Renal cortex interstitium (tissue), 11 donors: ENCODE measurements around the gene ATN1. TPM values are rescaled to one million over a fixed set of nuclear protein-coding genes. Genes with fewer than 3 reads are reported as not detected.
A peak's percentile ranks its signal among the peaks of the same experiment; 100 is the strongest.

Source experiments
- DNase-seq, 11 donors: peaks; one replicate each; pipeline ENCODE4 v3.0.0-alpha.2; 2013; ENCODE audit warnings: low read depth in 9 of 11, low spot score in 4 of 11; ENCODE audit errors: extremely low read depth in 1 of 11
- polyA plus RNA-seq, 3 donors: library from polyadenylated mRNA; unstranded; fragments of 120-200 nt; gene quantifications; one replicate each; pipeline ENCODE4 v1.2.1, GENCODE V29; 2013; ENCODE audit not compliant: insufficient read length in 3 of 3

ATN1 gene
- polyA plus RNA-seq, 3 donors, result 91.9 to 142 (median 139) TPM

DNA sequence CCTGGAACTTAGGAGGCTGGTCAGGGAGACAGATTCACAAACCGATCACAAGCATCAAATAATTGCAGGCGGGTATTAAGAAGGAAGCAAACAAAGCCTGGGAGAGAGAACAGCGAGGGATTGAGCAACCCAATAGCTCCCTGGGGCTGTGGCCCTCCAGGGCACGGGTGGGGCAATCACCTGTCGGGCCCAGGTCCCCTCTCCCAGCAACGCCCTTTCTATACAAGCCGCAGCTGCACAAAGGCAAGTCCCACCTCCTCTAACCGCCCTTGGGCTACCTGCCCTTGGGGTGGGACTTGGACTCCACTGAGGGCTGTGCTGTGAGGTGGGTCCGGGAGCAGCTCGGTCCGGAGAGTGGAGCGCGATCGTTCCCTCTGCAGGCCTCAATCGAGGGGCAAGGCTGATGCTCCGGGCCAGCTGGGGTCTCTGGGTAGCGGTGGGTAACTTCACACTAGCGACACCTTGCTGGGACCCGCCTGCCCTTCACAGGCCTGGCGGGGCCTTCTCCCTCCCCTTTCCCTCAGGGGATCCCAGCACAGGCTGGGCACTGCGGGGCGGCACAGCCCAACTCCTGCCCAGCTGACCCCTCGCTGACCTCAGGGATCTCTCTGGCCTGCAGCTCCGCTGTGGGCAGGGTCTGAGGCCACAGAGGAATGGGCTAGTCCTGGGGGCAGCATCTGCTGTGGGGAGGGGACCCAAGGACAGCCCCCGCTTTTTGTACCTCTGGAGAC lies 34.7 kb downstream of the ATN1 start:
- no peak for DNase-seq

DNA sequence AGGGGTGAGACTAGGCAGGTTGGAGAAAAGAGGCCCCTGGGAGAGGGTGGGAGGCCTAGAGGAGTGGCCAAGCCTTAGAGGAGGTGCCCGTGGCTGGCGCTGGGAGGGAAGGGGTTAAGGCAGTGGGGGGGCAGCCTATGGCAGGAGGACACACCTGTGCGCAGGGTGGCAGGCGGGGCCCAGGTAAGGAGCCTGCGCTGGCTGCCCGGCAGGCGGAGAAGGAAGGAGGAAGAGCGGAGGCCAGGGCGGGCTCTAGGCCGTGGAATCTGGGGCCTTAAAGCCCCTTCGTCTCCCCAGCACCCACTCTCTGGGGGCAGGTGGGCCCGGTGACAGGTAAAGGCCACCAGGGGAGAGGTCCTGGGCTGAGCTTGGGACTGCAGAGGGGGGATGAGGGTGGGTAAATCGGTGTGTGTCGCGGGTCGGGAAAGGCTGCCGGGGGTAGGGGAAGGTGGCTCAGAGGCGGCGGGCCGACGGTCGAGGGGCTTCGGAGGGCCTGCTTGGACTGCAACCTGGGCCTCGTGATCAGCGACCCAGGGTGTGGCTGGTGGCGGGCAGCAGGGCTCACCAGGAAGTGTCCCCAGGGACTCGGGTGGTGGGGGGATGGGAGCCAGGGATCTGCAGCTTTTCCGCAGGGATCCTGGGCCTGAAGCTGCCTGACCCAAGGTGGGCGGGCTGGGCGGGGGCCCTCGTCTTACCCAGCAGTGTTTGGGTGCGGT lies 35.4 kb downstream of the ATN1 start:
- peak in 3 of 11 donors; percentile 42 to 57 (median 55) for DNase-seq

DNA sequence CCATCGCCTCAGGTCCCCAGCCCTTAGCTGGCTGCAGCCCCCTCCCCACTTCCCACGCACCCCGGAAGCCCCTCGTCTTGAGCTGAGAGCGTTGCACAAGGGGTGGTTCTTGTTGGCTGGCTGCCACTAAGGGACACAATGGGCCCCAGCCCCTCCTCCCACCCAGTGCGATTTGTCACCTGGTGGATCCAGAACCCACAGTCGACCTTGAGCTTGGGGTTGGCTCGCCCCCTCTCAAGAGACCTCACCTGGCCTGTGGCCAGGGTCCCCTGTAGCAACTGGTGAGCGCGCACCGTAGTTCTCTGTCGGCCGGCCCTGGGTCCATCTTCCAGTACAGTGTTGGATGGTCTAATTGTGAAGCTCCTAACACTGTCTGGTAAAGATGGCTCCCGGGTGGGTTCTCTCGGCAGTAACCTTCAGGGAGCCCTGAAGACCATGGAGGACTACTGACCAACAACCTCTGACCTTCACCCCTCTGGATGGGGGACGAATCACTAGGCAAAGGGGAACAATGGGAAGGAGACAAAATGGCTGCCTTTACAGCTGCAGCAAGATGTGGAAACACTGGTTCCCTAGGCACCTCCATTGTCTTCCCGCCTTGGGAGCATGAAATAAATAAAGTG lies 36.1 kb downstream of the ATN1 start:
- DNase-seq, result no peak

DNA sequence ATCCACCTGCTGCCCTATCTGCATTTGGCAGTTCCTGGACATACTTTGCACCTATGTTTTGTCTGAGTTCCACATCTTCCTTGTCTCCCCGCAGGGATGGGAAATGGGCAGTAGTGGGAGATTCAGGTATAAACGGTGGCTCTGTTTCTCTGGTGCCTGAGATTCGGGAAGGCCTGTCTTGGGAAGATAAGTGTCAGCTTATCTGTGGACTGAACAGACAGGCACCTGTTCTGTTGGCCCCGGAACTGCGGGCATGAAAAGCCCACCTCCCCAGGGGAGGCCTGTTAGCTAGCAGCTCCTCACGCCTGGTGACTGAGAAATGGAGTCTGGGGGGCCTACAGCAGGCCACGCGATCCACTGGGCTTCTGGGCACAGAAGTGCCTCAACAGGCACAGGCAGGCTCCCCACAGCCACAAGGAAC lies 36.9 kb downstream of the ATN1 start:
- DNase-seq, result no peak

DNA sequence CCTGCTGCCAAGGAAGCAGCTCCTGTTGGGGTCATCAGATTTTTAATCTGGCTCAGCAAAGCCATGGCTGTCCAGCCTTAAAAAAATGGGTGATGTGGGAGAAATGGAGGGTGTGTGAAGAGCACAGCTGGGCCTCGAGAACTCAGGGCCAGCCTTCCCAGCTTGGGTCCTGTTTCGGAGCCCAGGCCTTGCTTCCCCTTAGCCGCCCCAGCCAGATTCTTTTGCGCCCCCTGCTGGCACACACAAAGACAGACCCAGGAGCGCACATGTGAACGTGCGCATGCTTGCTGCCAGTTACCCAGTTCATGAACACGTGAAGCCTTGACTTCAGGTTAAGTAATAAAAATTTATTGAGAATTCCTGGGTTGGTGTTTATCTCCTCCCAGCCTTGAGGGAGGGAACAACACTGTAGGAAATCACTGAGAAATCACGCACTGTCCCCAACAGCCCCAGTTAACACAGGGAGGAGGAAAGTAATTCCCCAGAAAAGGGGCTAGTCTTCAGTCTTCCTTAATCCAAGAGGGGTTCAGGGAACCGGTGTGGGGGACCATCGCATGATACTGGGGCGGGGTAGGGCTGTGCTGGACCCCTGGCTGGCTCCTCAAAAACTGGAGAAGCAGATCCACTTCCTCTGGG lies 37.4 kb downstream of the ATN1 start:
- peak in 9 of 11 donors; percentile 65 to 84 (median 80) for DNase-seq

DNA sequence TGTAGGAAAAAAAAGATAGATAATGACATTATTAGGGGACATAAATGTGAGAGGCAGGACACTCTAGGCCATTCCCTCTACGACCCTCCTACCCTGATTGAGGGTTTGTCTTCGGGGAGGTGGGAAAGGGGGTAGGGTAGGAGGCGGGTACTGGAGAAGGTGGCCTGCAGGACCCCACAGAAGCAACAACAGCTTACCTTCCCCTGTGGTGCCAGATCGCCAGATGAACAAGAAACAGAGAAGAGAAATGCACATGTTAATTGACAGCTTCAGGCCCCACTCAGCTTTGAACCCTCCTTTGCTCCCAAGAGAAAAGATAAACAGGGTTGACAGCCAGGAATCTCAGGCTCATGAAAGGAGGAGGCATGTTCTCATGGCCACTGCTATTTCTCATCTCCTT lies 38.0 kb downstream of the ATN1 start:
- DNase-seq, result no peak

DNA sequence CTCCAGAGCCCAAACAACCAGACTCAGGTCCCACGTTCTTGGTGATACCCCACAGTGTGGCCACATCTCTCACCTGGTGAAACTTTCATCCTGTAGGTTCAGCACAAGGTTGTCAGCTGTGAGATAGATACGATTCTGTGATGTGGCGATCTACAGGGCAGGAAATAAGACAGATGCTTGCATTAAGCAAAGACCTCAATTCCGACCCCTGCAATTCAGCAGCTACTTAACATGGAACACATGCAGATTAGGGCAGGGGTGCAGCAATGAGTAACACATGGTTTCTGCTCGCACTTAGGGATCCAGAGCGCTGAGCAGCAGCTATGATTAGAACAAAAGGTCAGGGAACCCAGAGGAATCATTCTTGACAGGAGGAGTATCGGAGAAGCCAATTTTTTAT lies 38.6 kb downstream of the ATN1 start:
- DNase-seq, result no peak

DNA sequence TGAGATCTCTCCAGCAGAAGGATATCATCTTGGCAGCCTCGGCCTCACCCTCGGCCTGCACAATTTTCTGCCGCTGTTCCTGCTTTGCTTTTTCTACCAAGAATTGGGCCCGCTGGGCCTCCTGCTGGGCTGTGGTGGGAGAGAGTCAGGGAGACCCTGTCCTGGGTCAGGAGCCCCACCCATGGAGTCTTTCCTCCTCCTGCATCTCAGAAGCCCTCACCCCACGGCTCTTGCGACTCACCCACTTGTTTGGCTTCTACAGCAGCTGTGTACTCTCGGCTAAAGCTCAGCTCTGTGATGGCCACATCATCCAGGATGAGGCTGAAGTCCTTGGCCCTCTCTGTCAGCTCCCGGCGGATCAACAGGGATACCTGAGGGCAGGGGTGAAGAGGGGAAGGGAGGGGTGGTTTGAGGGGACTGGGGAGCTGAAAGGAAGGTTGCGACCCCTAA lies 39.9 kb downstream of the ATN1 start:
- no peak for DNase-seq

DNA sequence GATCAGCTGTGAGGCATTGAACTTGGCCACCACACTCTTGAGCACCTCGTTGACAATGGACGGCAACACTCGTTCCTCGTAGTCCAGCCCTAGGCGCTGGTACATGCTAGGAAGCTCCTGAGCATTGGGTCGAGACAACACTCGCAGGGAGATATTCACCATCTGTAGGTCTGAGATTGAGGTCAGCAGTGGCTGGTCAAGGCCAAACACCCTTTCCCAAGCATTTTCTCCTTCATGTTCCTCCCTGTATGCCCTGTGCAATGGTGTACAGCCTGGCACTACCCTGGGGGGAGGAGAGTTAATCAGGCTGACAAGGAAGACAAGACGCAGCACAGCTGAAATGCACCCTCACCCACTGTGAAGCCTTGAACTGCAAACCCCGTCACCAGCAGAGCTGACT lies 40.7 kb downstream of the ATN1 start:
- DNase-seq, result no peak

DNA sequence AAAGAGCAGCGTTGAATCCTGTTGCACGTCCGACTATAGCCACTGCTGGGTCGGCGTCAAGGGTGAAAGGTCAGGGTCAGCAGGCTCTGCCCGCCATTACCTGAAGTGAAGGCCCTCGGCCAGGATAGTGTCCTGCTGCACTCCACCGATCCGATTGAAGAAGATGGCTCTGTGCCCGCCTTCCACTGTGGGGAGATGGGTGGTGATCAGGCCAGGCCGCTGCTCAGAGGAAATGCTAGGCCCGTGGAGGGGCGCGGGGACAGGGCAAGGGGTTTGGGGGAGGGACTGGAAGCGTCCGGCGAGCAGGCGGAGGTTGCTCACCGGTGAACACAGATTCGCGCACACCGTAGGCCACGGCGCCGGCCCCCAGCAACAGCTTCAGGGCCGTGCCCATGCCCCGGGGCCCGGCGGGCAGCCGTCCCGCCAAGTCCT lies 42.4 kb downstream of the ATN1 start:
- DNase-seq, result no peak

DNA sequence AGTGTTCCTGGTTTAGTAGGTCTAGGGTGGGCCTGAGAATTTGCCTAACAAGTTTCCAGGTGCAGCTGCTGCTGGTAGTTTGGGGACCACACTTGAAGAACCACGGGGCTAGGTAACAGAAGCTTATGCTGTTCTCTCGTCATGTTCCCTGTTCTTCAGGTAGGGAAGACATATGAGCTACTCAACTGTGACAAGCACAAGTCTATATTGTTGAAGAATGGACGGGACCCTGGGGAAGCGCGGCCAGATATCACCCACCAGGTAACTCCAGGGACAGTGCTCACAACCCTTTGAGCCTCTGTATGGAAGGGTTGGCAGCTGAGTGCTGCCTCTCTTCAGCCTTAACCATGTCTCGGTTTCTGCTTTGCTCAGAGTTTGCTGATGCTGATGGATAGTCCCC lies 46.4 kb downstream of the ATN1 start:
- DNase-seq, result no peak

DNA sequence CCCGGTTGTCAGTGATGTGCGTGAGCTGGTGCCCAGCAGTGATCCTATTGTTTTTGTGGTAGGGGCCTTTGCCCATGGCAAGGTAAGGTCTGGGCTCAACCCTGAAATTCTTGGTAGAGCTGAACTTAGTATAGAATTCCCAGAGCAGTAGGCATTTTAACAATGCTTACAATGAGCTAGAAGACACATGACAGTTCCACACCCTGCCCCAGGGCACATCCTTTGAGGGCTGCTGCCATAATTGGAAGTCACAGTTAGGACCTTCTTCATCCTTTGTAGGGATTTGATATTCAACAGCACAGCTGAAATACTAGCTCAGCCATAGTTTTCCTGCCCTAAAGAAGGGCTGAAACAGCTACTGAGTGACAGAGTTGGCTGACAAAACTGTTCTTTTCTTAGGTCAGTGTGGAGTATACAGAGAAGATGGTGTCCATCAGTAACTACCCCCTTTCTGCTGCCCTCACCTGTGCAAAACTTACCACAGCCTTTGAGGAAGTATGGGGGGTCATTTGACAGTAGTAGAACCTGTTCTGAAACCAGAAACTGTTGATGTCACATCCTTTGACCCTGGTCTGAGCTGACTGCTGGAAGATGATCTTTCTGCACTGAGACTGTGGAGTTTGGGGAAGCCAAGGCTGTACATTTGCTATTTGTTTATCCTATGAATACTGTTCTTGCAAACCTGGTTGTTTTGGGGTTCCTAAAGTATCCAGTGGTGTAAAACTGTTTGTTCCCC lies 47.7 kb downstream of the ATN1 start:
- no peak for DNase-seq

DNA sequence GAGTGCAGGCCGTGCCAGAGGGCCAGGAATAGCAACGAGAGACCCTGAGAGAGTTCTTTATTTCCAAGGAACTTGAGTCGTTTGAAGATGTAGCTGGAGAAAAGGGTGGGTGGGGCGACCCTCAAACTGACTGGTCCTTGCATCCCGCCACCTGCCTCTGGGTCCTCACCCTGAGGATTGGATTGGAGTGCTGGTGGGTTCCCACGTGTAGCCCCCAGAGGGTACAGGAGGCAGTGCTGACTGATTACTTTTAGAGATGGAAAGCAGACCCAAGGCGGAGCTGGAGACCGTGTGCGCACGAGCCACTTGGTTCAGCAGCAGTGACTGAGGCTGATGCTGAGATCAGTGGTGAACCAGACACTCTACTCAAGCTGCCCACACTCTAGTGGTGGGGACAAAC lies 49.9 kb downstream of the ATN1 start:
- no peak for DNase-seq

DNA sequence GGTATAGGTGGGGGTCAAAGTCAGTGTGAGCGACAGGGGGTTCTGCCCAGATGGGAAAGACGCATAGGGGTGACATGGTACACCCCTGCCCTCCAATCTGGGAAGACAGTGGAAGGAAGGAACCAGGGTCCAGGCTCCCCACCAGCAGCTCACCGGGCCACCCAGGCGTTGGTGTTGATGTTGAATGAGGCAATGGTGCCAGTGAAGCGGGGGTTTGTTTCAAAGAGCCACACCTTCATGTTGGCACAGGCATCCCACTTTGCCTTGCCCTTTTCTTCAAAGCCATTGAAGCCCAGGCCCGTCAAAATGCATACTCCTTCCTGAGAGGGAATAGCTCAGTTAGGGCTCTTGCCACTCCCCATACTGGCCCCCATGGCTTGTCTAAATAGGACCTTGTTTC lies 50.4 kb downstream of the ATN1 start:
- no peak for DNase-seq

DNA sequence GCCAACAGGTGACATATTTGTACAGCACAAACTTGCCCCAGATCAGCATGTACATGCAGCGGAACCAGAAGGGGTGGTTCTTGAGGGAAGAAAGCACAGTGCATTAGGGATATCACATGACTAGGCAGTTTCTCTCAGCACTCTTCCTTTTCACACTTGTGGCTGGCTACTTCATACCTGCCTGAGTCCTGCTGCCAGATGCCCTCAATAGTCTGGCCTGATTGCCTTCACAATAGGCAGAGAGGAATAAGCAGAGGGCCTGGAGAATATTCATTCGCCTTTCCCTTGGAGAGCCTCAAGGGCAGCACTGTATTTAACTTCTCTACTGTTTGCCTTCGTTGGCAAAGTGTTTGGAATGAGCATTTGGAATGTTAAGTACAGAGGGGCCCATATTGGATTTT lies 50.9 kb downstream of the ATN1 start:
- no peak for DNase-seq

DNA sequence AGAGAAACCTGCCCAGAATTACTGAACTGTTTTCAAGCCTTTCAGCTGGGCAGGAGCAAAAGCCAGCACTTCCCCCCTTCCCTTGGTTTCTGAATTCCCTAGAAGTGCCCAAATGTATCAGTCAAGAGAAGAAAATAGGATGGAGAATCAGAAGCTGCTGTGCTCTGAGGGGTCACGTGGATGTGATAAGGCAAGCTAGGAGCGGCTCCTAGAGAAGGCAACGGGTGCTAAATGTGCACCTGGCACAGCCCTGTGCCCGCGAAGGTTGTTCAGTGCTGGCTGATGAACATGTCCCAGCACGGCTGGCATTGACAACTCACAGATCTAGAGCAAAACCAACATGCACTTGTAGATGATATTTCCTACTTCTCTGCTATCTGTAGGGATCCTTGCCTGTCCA lies 51.3 kb downstream of the ATN1 start:
- no peak for DNase-seq

DNA sequence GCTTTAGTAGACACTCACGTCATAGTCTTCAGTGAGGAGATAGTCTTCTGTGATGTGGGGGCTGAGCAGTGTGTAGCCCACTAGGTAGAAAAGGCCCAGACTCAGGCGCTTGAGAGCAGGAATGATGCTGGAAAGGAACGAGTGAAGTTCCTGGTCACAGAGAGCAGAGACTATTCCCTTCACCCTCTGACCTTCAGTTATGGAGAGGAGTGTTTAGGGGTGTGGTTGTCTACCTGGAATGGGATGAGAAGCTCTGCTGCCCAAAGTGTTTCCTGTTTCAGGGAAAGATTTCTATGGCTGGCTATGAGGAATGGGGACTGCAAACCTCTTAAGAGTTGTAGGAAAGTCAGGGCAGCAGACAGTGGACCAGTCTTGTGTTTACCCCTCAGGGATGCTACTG lies 51.7 kb downstream of the ATN1 start:
- no peak for DNase-seq

DNA sequence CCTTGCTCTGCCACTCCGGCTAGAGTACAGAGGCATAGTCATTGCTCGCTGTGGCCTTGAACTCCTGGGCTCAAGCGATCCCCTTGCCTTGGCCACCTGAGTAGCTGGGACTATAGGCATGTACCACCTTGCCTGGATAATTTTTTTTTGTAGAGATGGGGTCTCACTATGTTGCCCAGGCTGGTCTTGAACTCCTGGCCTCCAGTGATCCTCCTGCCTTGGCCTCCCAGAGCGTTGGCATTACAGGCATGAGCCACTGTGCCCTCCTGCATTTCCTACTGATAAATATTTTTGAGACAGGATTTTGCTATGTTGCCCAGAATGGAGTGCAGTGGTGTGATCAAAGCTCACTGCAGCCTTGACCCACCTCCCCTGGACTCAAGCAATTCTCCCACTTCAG lies 52.3 kb downstream of the ATN1 start:
- no peak for DNase-seq

DNA sequence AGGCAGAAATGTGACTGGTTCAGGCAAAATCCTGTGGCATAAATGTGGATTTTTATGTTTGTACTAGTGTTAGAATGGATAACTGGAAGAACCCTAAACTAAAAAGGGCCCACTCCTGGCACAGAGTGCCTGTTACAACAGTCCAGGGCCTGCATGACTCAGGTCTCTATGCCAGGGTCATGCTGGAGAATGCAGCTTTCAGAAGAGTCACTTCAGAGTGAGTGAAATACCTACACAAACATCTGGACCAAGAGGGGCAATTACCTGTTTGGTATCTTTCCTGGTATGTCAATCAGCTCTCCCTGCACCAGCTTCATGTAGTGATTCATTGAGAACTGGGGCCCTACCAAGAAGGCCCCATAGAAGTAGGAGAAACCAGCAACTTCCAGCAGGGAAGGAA lies 53.0 kb downstream of the ATN1 start:
- no peak for DNase-seq
